ENCODE measurements around the gene SND1.

- TF ChIP-seq CTCF (conservative IDR thresholded peaks at IDR 0.05 in 1 of 2, IDR thresholded peaks at IDR 0.05 in 1 of 2; ENCODE audit: extremely low read depth in 1 of 2, insufficient read depth in 1 of 2, low read depth in 1 of 2, low read length in 2 of 2) (no peak), EZH2 (IDR thresholded peaks at IDR 0.05; ENCODE audit: borderline replicate concordance, low read length) (no peak)
These were observed 74.5 kb downstream of the SND1 start for GRCh38 chr7:127726476-127726875.

All from mammary epithelial cell (primary cell).